H9 (cell line): ENCODE measurements around the gene NTMT2. TPM values are rescaled to one million over a fixed set of nuclear protein-coding genes. Genes with fewer than 3 reads are reported as not detected.

Experiments used
- DNase-seq: peaks from one replicate; pipeline ENCODE4 v3.0.0-alpha.2; 2017
- H2AFZ ChIP-seq: one replicate; pipeline ENCODE4 v1.6.1; 2013; ENCODE audit warnings: mild to moderate bottlenecking, low read length, control low read depth, moderate library complexity
- H2AK5ac ChIP-seq: 2 replicates; pipeline ENCODE4 v1.6.1; 2013; ENCODE audit warnings: low read length, control low read depth, mixed read lengths; ENCODE audit not compliant: insufficient read length
- H2BK120ac ChIP-seq: one replicate; pipeline ENCODE4 v1.6.1; 2013; ENCODE audit warnings: low read depth, mild to moderate bottlenecking, low read length, control low read depth, inconsistent platforms; ENCODE audit not compliant: poor library complexity, severe bottlenecking
- H2BK12ac ChIP-seq: 2 replicates; pipeline ENCODE4 v1.6.1; 2013; ENCODE audit warnings: low read length, control low read depth, mixed read lengths, low read depth; ENCODE audit not compliant: insufficient read length
- H2BK15ac ChIP-seq: 2 replicates; pipeline ENCODE4 v1.6.1; 2013; ENCODE audit warnings: low read depth, low read length, control low read depth
- H2BK20ac ChIP-seq: one replicate; pipeline ENCODE4 v1.6.1; 2013; ENCODE audit warnings: low read depth, mild to moderate bottlenecking, low read length, control low read depth, inconsistent platforms; ENCODE audit not compliant: poor library complexity, severe bottlenecking
- H2BK5ac ChIP-seq: 2 replicates; pipeline ENCODE4 v1.6.1; 2013; ENCODE audit warnings: low read length, control low read depth, mixed read lengths; ENCODE audit not compliant: insufficient read length
- H3K14ac ChIP-seq: 2 replicates; pipeline ENCODE4 v1.6.1; 2013; ENCODE audit warnings: low read length, control low read depth; ENCODE audit not compliant: insufficient read depth
- H3K18ac ChIP-seq: 2 replicates; pipeline ENCODE4 v1.6.1; 2013; ENCODE audit warnings: low read depth, mild to moderate bottlenecking, mixed read lengths, low read length, control low read depth; ENCODE audit not compliant: insufficient read length
- H3K23ac ChIP-seq: 2 replicates; pipeline ENCODE4 v1.6.1; 2013; ENCODE audit warnings: low read length, control low read depth, mixed read lengths, low read depth; ENCODE audit not compliant: insufficient read length
- H3K23me2 ChIP-seq: 2 replicates; pipeline ENCODE4 v1.6.1; 2013; ENCODE audit warnings: low read depth, mild to moderate bottlenecking, mixed read lengths, low read length, control low read depth; ENCODE audit not compliant: insufficient read length, poor library complexity, severe bottlenecking
- H3K27ac ChIP-seq: 2 replicates; pipeline ENCODE4 v1.5.1; 2013; ENCODE audit warnings: low read length, control low read depth, mixed read lengths, low read depth; ENCODE audit not compliant: insufficient read length
- H3K27me3 ChIP-seq: 2 replicates; pipeline ENCODE4 v1.6.1; 2013; ENCODE audit warnings: low read length, control low read depth, inconsistent platforms; ENCODE audit not compliant: insufficient read depth
- H3K4ac ChIP-seq: 2 replicates; pipeline ENCODE4 v1.6.1; 2013; ENCODE audit warnings: low read depth, mild to moderate bottlenecking, control low read depth, inconsistent platforms, low read length, moderate library complexity
- H3K4me1 ChIP-seq: 2 replicates; pipeline ENCODE4 v1.6.1; 2013; ENCODE audit warnings: low read length, control low read depth, inconsistent platforms; ENCODE audit not compliant: insufficient read depth
- H3K4me2 ChIP-seq: 2 replicates; pipeline ENCODE4 v1.6.1; 2013; ENCODE audit warnings: low read length, control low read depth, mixed read lengths; ENCODE audit not compliant: insufficient read length, insufficient read depth
- H3K56ac ChIP-seq: 2 replicates; pipeline ENCODE4 v1.6.1; 2013; ENCODE audit warnings: low read depth, mild to moderate bottlenecking, mixed read lengths, low read length, control low read depth; ENCODE audit not compliant: insufficient read length
- H3K79me1 ChIP-seq: 2 replicates; pipeline ENCODE4 v1.6.1; 2013; ENCODE audit warnings: low read depth, mild to moderate bottlenecking, moderate library complexity, low read length, control low read depth, inconsistent platforms; ENCODE audit not compliant: insufficient read depth, poor library complexity, severe bottlenecking
- H3K79me2 ChIP-seq: 2 replicates; pipeline ENCODE4 v1.6.1; 2013; ENCODE audit warnings: low read length, control low read depth, inconsistent platforms; ENCODE audit not compliant: insufficient read depth
- H3K9ac ChIP-seq: 2 replicates; pipeline ENCODE4 v1.6.1; 2013; ENCODE audit warnings: low read length, control low read depth, mixed read lengths; ENCODE audit not compliant: insufficient read length; ENCODE audit errors: extremely low read depth
- H3K9me3 ChIP-seq: one replicate; pipeline ENCODE4 v1.6.1; 2013; ENCODE audit warnings: low read depth, low read length, inconsistent platforms; ENCODE audit not compliant: control insufficient read depth
- H3T11ph ChIP-seq: one replicate; pipeline ENCODE4 v1.6.1; 2013; ENCODE audit warnings: mild to moderate bottlenecking, low read length, control low read depth, inconsistent platforms
- H4K20me1 ChIP-seq: one replicate; pipeline ENCODE4 v1.6.1; 2013; ENCODE audit not compliant: control insufficient read depth, insufficient read length, insufficient read depth
- H4K5ac ChIP-seq: 2 replicates; pipeline ENCODE4 v1.6.1; 2013; ENCODE audit warnings: low read depth, mild to moderate bottlenecking, mixed read lengths, low read length, control low read depth; ENCODE audit not compliant: insufficient read length
- H4K8ac ChIP-seq: replicated peaks from 2 replicates; pipeline ENCODE4 v1.6.1; 2013; ENCODE audit warnings: low read length, control low read depth, mixed read lengths, low read depth; ENCODE audit not compliant: insufficient read length
- H4K91ac ChIP-seq: 2 replicates; pipeline ENCODE4 v1.6.1; 2013; ENCODE audit warnings: low read depth, mild to moderate bottlenecking, moderate library complexity, mixed read lengths, low read length, control low read depth; ENCODE audit not compliant: insufficient read length
- H3K27ac Mint-ChIP-seq, 3 experiments: 2 replicates in 2 of 3; 3 replicates in 1 of 3; pipeline ENCODE4 v1.8.0; 2020 to 2021; ENCODE audit warnings: mixed read lengths in 3 of 3, mild to moderate bottlenecking in 1 of 3, moderate library complexity in 1 of 3
- H3K27me3 Mint-ChIP-seq: 2 replicates; pipeline ENCODE4 v1.8.0; 2021; ENCODE audit warnings: low read depth, mild to moderate bottlenecking, moderate library complexity, mixed read lengths
- H3K36me3 Mint-ChIP-seq, 3 experiments: 2 replicates in 2 of 3; 3 replicates in 1 of 3; pipeline ENCODE4 v1.8.0; 2020 to 2021; ENCODE audit warnings: low read depth in 3 of 3, mixed read lengths in 3 of 3; ENCODE audit not compliant: insufficient read depth in 1 of 3
- H3K4me1 Mint-ChIP-seq, 2 experiments: 2 replicates each; pipeline ENCODE4 v1.8.0; 2020; ENCODE audit warnings: mixed read lengths in 2 of 2
- H3K4me3 Mint-ChIP-seq, 2 experiments: 2 replicates in 1 of 2; 3 replicates in 1 of 2; pipeline ENCODE4 v1.8.0; 2020 to 2021; ENCODE audit warnings: mild to moderate bottlenecking in 2 of 2, mixed read lengths in 2 of 2, moderate library complexity in 1 of 2
- H3K9me3 Mint-ChIP-seq, 2 experiments: 2 replicates in 1 of 2; 3 replicates in 1 of 2; pipeline ENCODE4 v1.8.0; 2020; ENCODE audit warnings: mild to moderate bottlenecking in 2 of 2, mixed read lengths in 2 of 2, moderate library complexity in 1 of 2
- WGBS: extraction: QIAGEN DNeasy Blood & Tissue Kit; methylation state at CpG from one replicate; pipeline ENCODE4 v1.1.7; 2013; ENCODE audit warnings: missing lambda C conversion rate, low lambda C conversion rate, mixed read lengths; ENCODE audit not compliant: insufficient read length; ENCODE audit errors: extremely low coverage; 5-methylcytosine and 5-hydroxymethylcytosine counted together
- total RNA-seq: library from RNA; stranded (reverse); gene quantifications from 2 replicates; pipeline ENCODE4 v1.2.1, GENCODE V29; 2021
- TF ChIP-seq, protein P1 (sequence below): fragments of 200-600 bp; sonication (generic); conservative IDR thresholded peaks from 3 replicates; pipeline ENCODE4 v1.8.0; 2021; ENCODE audit warnings: antibody characterized with exemption, mild to moderate bottlenecking

The NTMT2 gene
- total RNA-seq, 1 experiment from 2014 or later: 0.28 TPM

DNA sequence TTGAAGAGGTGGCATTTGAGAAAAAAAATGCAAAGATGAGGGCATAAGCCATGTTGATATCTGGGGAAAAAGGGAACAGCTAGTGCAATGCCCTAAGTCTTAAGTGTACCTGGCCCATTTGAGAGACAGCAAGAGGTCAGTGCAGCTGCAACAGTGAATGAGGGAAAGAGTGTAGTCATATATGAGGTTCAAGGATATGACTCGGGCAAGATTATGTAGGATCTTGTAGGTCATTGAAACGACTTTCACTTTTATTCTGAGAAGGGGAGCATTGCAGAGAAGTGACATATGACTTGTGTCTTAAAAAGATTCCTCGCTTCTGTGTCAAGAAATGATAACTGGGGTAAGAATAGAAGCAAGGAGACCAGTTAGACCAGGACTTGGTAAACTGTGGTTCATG is 31.0 kb downstream of the NTMT2 start:
- no peak overlapping the region for H3K4me3 Mint-ChIP-seq
- no peak overlapping the region for H3K14ac ChIP-seq
- no peaks in the 10 kb centered on the region for H4K20me1 ChIP-seq
- WGBS: no CpG with 5 or more reads among the region's 3 CpGs
- no peak overlapping the region for H2BK120ac ChIP-seq
- no peak overlapping the region for H3K18ac ChIP-seq
- H3K27me3 ChIP-seq: no peaks in the 10 kb centered on the region
- H2BK20ac ChIP-seq: no peak overlapping the region
- no peak overlapping the region for H2BK15ac ChIP-seq
- no peak overlapping the region for H2AK5ac ChIP-seq
- peaks cover 4 to 5% of the 10 kb centered on the region in 2 experiments; a peak in 3 of 5 replicates for H3K9me3 Mint-ChIP-seq
- no peak for DNase-seq
- TF ChIP-seq, protein P1, sequence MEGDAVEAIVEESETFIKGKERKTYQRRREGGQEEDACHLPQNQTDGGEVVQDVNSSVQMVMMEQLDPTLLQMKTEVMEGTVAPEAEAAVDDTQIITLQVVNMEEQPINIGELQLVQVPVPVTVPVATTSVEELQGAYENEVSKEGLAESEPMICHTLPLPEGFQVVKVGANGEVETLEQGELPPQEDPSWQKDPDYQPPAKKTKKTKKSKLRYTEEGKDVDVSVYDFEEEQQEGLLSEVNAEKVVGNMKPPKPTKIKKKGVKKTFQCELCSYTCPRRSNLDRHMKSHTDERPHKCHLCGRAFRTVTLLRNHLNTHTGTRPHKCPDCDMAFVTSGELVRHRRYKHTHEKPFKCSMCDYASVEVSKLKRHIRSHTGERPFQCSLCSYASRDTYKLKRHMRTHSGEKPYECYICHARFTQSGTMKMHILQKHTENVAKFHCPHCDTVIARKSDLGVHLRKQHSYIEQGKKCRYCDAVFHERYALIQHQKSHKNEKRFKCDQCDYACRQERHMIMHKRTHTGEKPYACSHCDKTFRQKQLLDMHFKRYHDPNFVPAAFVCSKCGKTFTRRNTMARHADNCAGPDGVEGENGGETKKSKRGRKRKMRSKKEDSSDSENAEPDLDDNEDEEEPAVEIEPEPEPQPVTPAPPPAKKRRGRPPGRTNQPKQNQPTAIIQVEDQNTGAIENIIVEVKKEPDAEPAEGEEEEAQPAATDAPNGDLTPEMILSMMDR: no peak
- no peak overlapping the region for H3K27ac Mint-ChIP-seq
- no peak overlapping the region for H2BK12ac ChIP-seq
- H3T11ph ChIP-seq: no peak overlapping the region
- no peaks in the 10 kb centered on the region for H3K23me2 ChIP-seq
- H3K4me1 ChIP-seq: no peaks in the 10 kb centered on the region
- no peak overlapping the region for H3K23ac ChIP-seq
- H3K27ac ChIP-seq: no peak overlapping the region
- no peak overlapping the region for H3K4me2 ChIP-seq
- H3K56ac ChIP-seq: no peak overlapping the region
- H3K36me3 Mint-ChIP-seq: peaks cover 0 to 5% (median 0%) of the 10 kb centered on the region in 3 experiments; a peak in 1 of 7 replicates
- H3K9ac ChIP-seq: no peak overlapping the region
- no peak overlapping the region for H4K8ac ChIP-seq
- H4K5ac ChIP-seq: no peak overlapping the region
- no peak overlapping the region for H2BK5ac ChIP-seq
- no peak overlapping the region for H4K91ac ChIP-seq
- H3K4me1 Mint-ChIP-seq: no peaks in the 10 kb centered on the region
- no peaks in the 10 kb centered on the region for H3K27me3 Mint-ChIP-seq
- H2AFZ ChIP-seq: no peak overlapping the region
- H3K9me3 ChIP-seq: no peaks in the 10 kb centered on the region
- H3K79me1 ChIP-seq: no peaks in the 10 kb centered on the region
- H3K79me2 ChIP-seq: no peaks in the 10 kb centered on the region
- no peak overlapping the region for H3K4ac ChIP-seq
